WTC11 (cell line): ENCODE data around the gene RRP12. TPM values are rescaled to one million over a fixed set of nuclear protein-coding genes. Genes with fewer than 3 reads are reported as not detected.

Experiments used
- ATAC-seq: fragments of 200-7000 bp; cut with Tn5 transposase; 2 replicates; pipeline ENCODE4 v1.10.0; 2021; ENCODE audit warnings: mild to moderate bottlenecking, moderate library complexity
- CTCF ChIA-PET: fragments of 300-600 bp; sonication (Branson Sonifier 250); formaldehyde crosslinking; loops from one replicate; lab custom pipeline; 2021; ENCODE audit warnings: antibody characterized with exemption; lab: Charles Lee
- POLR2A ChIA-PET: fragments of 350-600 bp; sonication (Branson Sonifier 250); formaldehyde crosslinking; loops from one replicate; lab custom pipeline; 2021; ENCODE audit warnings: antibody characterized with exemption; lab: Charles Lee
- DNase-seq: peaks from one replicate; pipeline ENCODE4 v3.0.0; 2021; ENCODE audit warnings: low spot score
- H3K27ac Mint-ChIP-seq: 2 replicates; pipeline ENCODE4 v1.8.0; 2021; ENCODE audit warnings: mixed read lengths
- H3K27me3 Mint-ChIP-seq: 2 replicates; pipeline ENCODE4 v1.8.0; 2021; ENCODE audit warnings: low read depth, mild to moderate bottlenecking, moderate library complexity, mixed read lengths
- H3K36me3 Mint-ChIP-seq: 2 replicates; pipeline ENCODE4 v1.8.0; 2021; ENCODE audit warnings: mixed read lengths
- H3K4me1 Mint-ChIP-seq: 2 replicates; pipeline ENCODE4 v1.8.0; 2022; ENCODE audit warnings: mixed read lengths
- H3K4me3 Mint-ChIP-seq: 2 replicates; pipeline ENCODE4 v1.8.0; 2021; ENCODE audit warnings: mild to moderate bottlenecking, moderate library complexity, mixed read lengths
- H3K9me3 Mint-ChIP-seq: 2 replicates; pipeline ENCODE4 v1.8.0; 2021; ENCODE audit warnings: mixed read lengths
- AFF4 ChIP-seq: sonication (generic); formaldehyde crosslinking; IDR thresholded peaks from 2 replicates; pipeline ENCODE4 v1.8.1; 2023; ENCODE audit warnings: mild to moderate bottlenecking, missing genetic modification reagents, borderline replicate concordance
- CREB1 ChIP-seq: sonication (generic); formaldehyde crosslinking; IDR thresholded peaks from 2 replicates; pipeline ENCODE4 v1.8.0; 2023; ENCODE audit warnings: mild to moderate bottlenecking, missing genetic modification reagents
- CTCF ChIP-seq: fragments of 200-600 bp; IDR thresholded peaks from 2 replicates; pipeline ENCODE4 v1.8.0; 2022; ENCODE audit warnings: antibody characterized with exemption
- ERG ChIP-seq: fragments of 250-450 bp; sonication (Bioruptor Pico); IDR thresholded peaks from 2 replicates; pipeline ENCODE4 v1.8.0; 2021; ENCODE audit warnings: mild to moderate bottlenecking
- ETV6 ChIP-seq: sonication (generic); formaldehyde crosslinking; IDR thresholded peaks from 2 replicates; pipeline ENCODE4 v1.8.1; 2022; ENCODE audit warnings: mild to moderate bottlenecking, missing genetic modification reagents
- IRF2 ChIP-seq: sonication (generic); formaldehyde crosslinking; IDR thresholded peaks from 2 replicates; pipeline ENCODE4 v1.8.0; 2022; ENCODE audit warnings: low read depth, missing genetic modification reagents, borderline replicate concordance
- JUN ChIP-seq: sonication (generic); formaldehyde crosslinking; IDR thresholded peaks from 2 replicates; pipeline ENCODE4 v1.8.0; 2023; ENCODE audit warnings: mild to moderate bottlenecking, missing genetic modification reagents
- NFE2L1 ChIP-seq: sonication (generic); formaldehyde crosslinking; IDR thresholded peaks from 2 replicates; pipeline ENCODE4 v1.8.1; 2023; ENCODE audit warnings: missing genetic modification reagents
- NR2C2 ChIP-seq: sonication (generic); formaldehyde crosslinking; IDR thresholded peaks from 2 replicates; pipeline ENCODE4 v1.8.0; 2022; ENCODE audit warnings: mild to moderate bottlenecking, missing genetic modification reagents
- OVOL2 ChIP-seq: fragments of 250-450 bp; sonication (Bioruptor Pico); IDR thresholded peaks from 2 replicates; pipeline ENCODE4 v1.9.0; 2021; ENCODE audit warnings: mild to moderate bottlenecking, borderline replicate concordance
- RELA ChIP-seq: sonication (generic); formaldehyde crosslinking; IDR thresholded peaks from 2 replicates; pipeline ENCODE4 v1.8.1; 2022; ENCODE audit warnings: missing genetic modification reagents, mild to moderate bottlenecking, borderline replicate concordance
- TEAD4 ChIP-seq: sonication (generic); formaldehyde crosslinking; IDR thresholded peaks from 2 replicates; pipeline ENCODE4 v1.8.0; 2022; ENCODE audit warnings: mild to moderate bottlenecking, missing genetic modification reagents
- TP53 ChIP-seq: sonication (generic); formaldehyde crosslinking; IDR thresholded peaks from 2 replicates; pipeline ENCODE4 v1.8.1; 2023; ENCODE audit warnings: mild to moderate bottlenecking, missing genetic modification reagents
- ZNF138 ChIP-seq: sonication (generic); formaldehyde crosslinking; conservative IDR thresholded peaks from 2 replicates; pipeline ENCODE4 v1.8.1; 2022; ENCODE audit warnings: mild to moderate bottlenecking, moderate library complexity, missing genetic modification reagents
- ZNF317 ChIP-seq: sonication (generic); formaldehyde crosslinking; IDR thresholded peaks from 2 replicates; pipeline ENCODE4 v1.8.1; 2023; ENCODE audit warnings: low read depth, mild to moderate bottlenecking, moderate library complexity, missing genetic modification reagents, borderline replicate concordance
- ZSCAN18 ChIP-seq: fragments of 250-450 bp; sonication (Bioruptor Pico); IDR thresholded peaks from 2 replicates; pipeline ENCODE4 v2.1.2; 2022; ENCODE audit warnings: mild to moderate bottlenecking, moderate library complexity
- total RNA-seq: library from RNA; stranded (reverse); gene quantifications from 3 replicates; pipeline ENCODE4 v1.2.3, GENCODE V29; 2021

The RRP12 gene
- total RNA-seq, 1 experiment from 2014 or later: 56.6 TPM

GRCh38 chr10:97363071-97363470, 38.1 kb downstream of the RRP12 start (continued):
- TF ChIP-seq AFF4 (CRISPR knock-in tag) (no peak), CREB1 (no peak), RELA (CRISPR knock-in tag) (no peak), OVOL2 (CRISPR knock-in tag) (no peak), ERG (CRISPR knock-in tag) (no peak), ZNF138 (no peak), NFE2L1 (CRISPR knock-in tag) (no peak), TP53 (no peak)

- H3K27me3 Mint-ChIP-seq: no peaks in the 10 kb centered on the region
- no peak for TF ChIP-seq JUN (CRISPR knock-in tag)
- no peak for TF ChIP-seq ETV6 (CRISPR knock-in tag)
- no peak for TF ChIP-seq NR2C2 (CRISPR knock-in tag)
- no peak for TF ChIP-seq ZNF317 (CRISPR knock-in tag)
- TF ChIP-seq IRF2 (CRISPR knock-in tag): no peak
- no peak for TF ChIP-seq RELA (CRISPR knock-in tag)
- TF ChIP-seq ERG (CRISPR knock-in tag): no peak
- H3K36me3 Mint-ChIP-seq: peaks cover 56% of the 10 kb centered on the region
- ATAC-seq (peak; percentile 57), DNase-seq (no peak)
- no peak overlapping the region for H3K27ac Mint-ChIP-seq
- ChIA-PET CTCF (interaction anchor here (0.5 to 1.3 kb wide), 2 partner anchors 39 to 180 kb away, joined by 3 read pairs; partner anchors contain the start of gene RRP12), POLR2A (no interaction called here)
- no peaks in the 10 kb centered on the region for H3K9me3 Mint-ChIP-seq
- H3K4me3 Mint-ChIP-seq: no peak overlapping the region
- H3K4me1 Mint-ChIP-seq: peaks cover 2% of the 10 kb centered on the region
Observed at GRCh38 chr10:97362310-97363033, 38.7 kb downstream of the RRP12 start.

GRCh38 chr10:97361537-97361901, 39.6 kb downstream of the RRP12 start:
- ChIA-PET POLR2A (interaction anchor here (0.7 kb wide), 1 partner anchor 35 kb away, joined by 4 read pairs; no protein-coding TSS in a partner anchor), CTCF (interaction anchor here (1.3 kb wide), 1 partner anchor 40 kb away, joined by 3 read pairs; the partner anchor contains the start of gene RRP12)
- peaks cover 2% of the 10 kb centered on the region for H3K4me1 Mint-ChIP-seq
- peaks cover 52% of the 10 kb centered on the region for H3K36me3 Mint-ChIP-seq
- TF ChIP-seq CTCF (no peak), TEAD4 (no peak), ZSCAN18 (CRISPR knock-in tag) (no peak)
- no peak overlapping the region for H3K4me3 Mint-ChIP-seq
- H3K27me3 Mint-ChIP-seq: no peaks in the 10 kb centered on the region
- ATAC-seq: no peak
- no peak for DNase-seq
- no peak overlapping the region for H3K27ac Mint-ChIP-seq
- no peaks in the 10 kb centered on the region for H3K9me3 Mint-ChIP-seq
